MG63 (cell line): ENCODE results near the gene PRDM1. TPM values are rescaled to one million over a fixed set of nuclear protein-coding genes. Genes with fewer than 3 reads are reported as not detected.

Experiments used
- DNase-seq: peaks from one replicate; pipeline ENCODE4 v3.0.0-alpha.2; 2020
- H3K27me3 ChIP-seq: fragments of 250-450 bp; sonication (Bioruptor Pico); 2 replicates; pipeline ENCODE4 v1.5.1; 2020; ENCODE audit warnings: mild to moderate bottlenecking, moderate library complexity
- H3K36me3 ChIP-seq: fragments of 250-450 bp; sonication (Bioruptor Pico); 2 replicates; pipeline ENCODE4 v1.5.1; 2020; ENCODE audit warnings: mild to moderate bottlenecking, moderate library complexity
- H3K4me3 ChIP-seq: fragments of 250-450 bp; sonication (Bioruptor Pico); 2 replicates; pipeline ENCODE4 v1.5.1; 2020; ENCODE audit warnings: mild to moderate bottlenecking, moderate library complexity
- H3K9me3 ChIP-seq: fragments of 250-450 bp; sonication (Bioruptor Pico); 2 replicates; pipeline ENCODE4 v1.5.1; 2020; ENCODE audit warnings: mild to moderate bottlenecking, moderate library complexity
- total RNA-seq: library from RNA; depleted of rRNA; stranded (reverse); fragments of >200 nt; shearing (Covaris generic); gene quantifications from 2 replicates; pipeline ENCODE4 v1.2.3, GENCODE V29; 2014; ENCODE audit warnings: low replicate concordance

PRDM1 gene
- total RNA-seq, 1 experiment from 2014 or later = not detected

- no peak for DNase-seq
- no peaks in the 10 kb centered on the region for H3K9me3 ChIP-seq
- H3K36me3 ChIP-seq = no peaks in the 10 kb centered on the region
- no peak overlapping the region for H3K4me3 ChIP-seq
- no peaks in the 10 kb centered on the region for H3K27me3 ChIP-seq
Measured at GRCh38 chr6:106119546-106119945, 33.4 kb downstream of the PRDM1 start.

- Histone ChIP-seq H3K36me3 (no peaks in the 10 kb centered on the region), H3K4me3 (no peak overlapping the region), H3K9me3 (no peaks in the 10 kb centered on the region), H3K27me3 (no peaks in the 10 kb centered on the region)
- no peak for DNase-seq
Measured at GRCh38 chr6:106120006-106120405, 33.9 kb downstream of the PRDM1 start.

GRCh38 chr6:106120406-106120805 lies 34.3 kb downstream of the PRDM1 start:
- Histone ChIP-seq H3K4me3 (no peak overlapping the region), H3K36me3 (no peaks in the 10 kb centered on the region), H3K27me3 (no peaks in the 10 kb centered on the region), H3K9me3 (no peaks in the 10 kb centered on the region)
- DNase-seq = no peak

GRCh38 chr6:106122306-106122918 lies 36.3 kb downstream of the PRDM1 start:
- Histone ChIP-seq H3K4me3 (no peak overlapping the region), H3K9me3 (no peaks in the 10 kb centered on the region), H3K36me3 (no peaks in the 10 kb centered on the region), H3K27me3 (no peaks in the 10 kb centered on the region)
- no peak for DNase-seq

GRCh38 chr6:106122938-106123656 lies 37.0 kb downstream of the PRDM1 start:
- Histone ChIP-seq H3K4me3 (no peak overlapping the region), H3K27me3 (no peaks in the 10 kb centered on the region), H3K36me3 (no peaks in the 10 kb centered on the region), H3K9me3 (no peaks in the 10 kb centered on the region)
- no peak for DNase-seq

GRCh38 chr6:106124015-106124414 lies 37.9 kb downstream of the PRDM1 start:
- DNase-seq = no peak
- H3K4me3 ChIP-seq = no peak overlapping the region
- H3K9me3 ChIP-seq = no peaks in the 10 kb centered on the region
- no peaks in the 10 kb centered on the region for H3K36me3 ChIP-seq
- H3K27me3 ChIP-seq = no peaks in the 10 kb centered on the region

GRCh38 chr6:106124437-106125430 lies 38.6 kb downstream of the PRDM1 start:
- Histone ChIP-seq H3K36me3 (no peaks in the 10 kb centered on the region), H3K27me3 (no peaks in the 10 kb centered on the region), H3K4me3 (no peak overlapping the region), H3K9me3 (no peaks in the 10 kb centered on the region)
- DNase-seq = no peak

- no peaks in the 10 kb centered on the region for H3K27me3 ChIP-seq
- H3K36me3 ChIP-seq = no peaks in the 10 kb centered on the region
- no peak overlapping the region for H3K4me3 ChIP-seq
- no peaks in the 10 kb centered on the region for H3K9me3 ChIP-seq
- no peak for DNase-seq
Measured at GRCh38 chr6:106125925-106126435, 39.8 kb downstream of the PRDM1 start.

GRCh38 chr6:106126482-106126881 lies 40.3 kb downstream of the PRDM1 start:
- Histone ChIP-seq H3K36me3 (no peaks in the 10 kb centered on the region), H3K9me3 (no peaks in the 10 kb centered on the region), H3K27me3 (no peaks in the 10 kb centered on the region), H3K4me3 (no peak overlapping the region)
- DNase-seq = no peak

GRCh38 chr6:106128981-106129781 lies 43.0 kb downstream of the PRDM1 start:
- no peaks in the 10 kb centered on the region for H3K36me3 ChIP-seq
- H3K4me3 ChIP-seq = no peak overlapping the region
- no peaks in the 10 kb centered on the region for H3K9me3 ChIP-seq
- H3K27me3 ChIP-seq = no peaks in the 10 kb centered on the region
- DNase-seq = peak; percentile 79

- Histone ChIP-seq H3K4me3 (no peak overlapping the region), H3K27me3 (no peaks in the 10 kb centered on the region), H3K36me3 (no peaks in the 10 kb centered on the region), H3K9me3 (no peaks in the 10 kb centered on the region)
- DNase-seq = no peak
Measured at GRCh38 chr6:106132153-106132698, 46.1 kb downstream of the PRDM1 start.

GRCh38 chr6:106133040-106133439 lies 46.9 kb downstream of the PRDM1 start:
- Histone ChIP-seq H3K36me3 (no peaks in the 10 kb centered on the region), H3K27me3 (no peaks in the 10 kb centered on the region), H3K4me3 (no peak overlapping the region), H3K9me3 (no peaks in the 10 kb centered on the region)
- peak; percentile 25 for DNase-seq

GRCh38 chr6:106134087-106134770 lies 48.1 kb downstream of the PRDM1 start:
- no peak overlapping the region for H3K4me3 ChIP-seq
- H3K36me3 ChIP-seq = no peaks in the 10 kb centered on the region
- DNase-seq = no peak
- H3K27me3 ChIP-seq = no peaks in the 10 kb centered on the region
- H3K9me3 ChIP-seq = no peaks in the 10 kb centered on the region

- Histone ChIP-seq H3K27me3 (no peaks in the 10 kb centered on the region), H3K9me3 (no peaks in the 10 kb centered on the region), H3K4me3 (no peak overlapping the region), H3K36me3 (no peaks in the 10 kb centered on the region)
- peak; percentile 50 for DNase-seq
Measured at GRCh38 chr6:106134906-106135634, 48.9 kb downstream of the PRDM1 start.
